AG09319 (cell line): ENCODE data around the gene UGT2B11.
"Not testable (repeated sequence)": the region's sequence is repeated elsewhere in the genome, so short reads cannot be mapped to it uniquely, and the experiment has no call there.

Source experiments
- DNase-seq: peaks from one replicate; pipeline ENCODE4 v3.0.0-alpha.2; 2010; ENCODE audit warnings: low read depth; ENCODE audit errors: extremely low read depth
- CTCF ChIP-seq: IDR thresholded peaks from 2 replicates; pipeline ENCODE4 v1.5.1; 2011; ENCODE audit warnings: low read depth, mild to moderate bottlenecking, inconsistent platforms, low read length, moderate library complexity

The UGT2B11 gene

GRCh38 chr4:69210911-69211310 is 3.6 kb downstream of the UGT2B11 start:
- TF ChIP-seq CTCF, result no peak
- DNase-seq, result no peak

- not testable (repeated sequence) for DNase-seq
Observed at GRCh38 chr4:69198506-69198905, 16.0 kb downstream of the UGT2B11 start.

GRCh38 chr4:69196209-69196965 is 18.2 kb downstream of the UGT2B11 start:
- no peak for TF ChIP-seq CTCF
- no peak for DNase-seq

- DNase-seq, result no peak
- no peak for TF ChIP-seq CTCF
Observed at GRCh38 chr4:69194166-69194565, 20.4 kb downstream of the UGT2B11 start.

GRCh38 chr4:69191905-69192304 is 22.6 kb downstream of the UGT2B11 start:
- DNase-seq, result not testable (repeated sequence)

- DNase-seq, result not testable (repeated sequence)
Observed at GRCh38 chr4:69190621-69191020, 23.9 kb downstream of the UGT2B11 start.

GRCh38 chr4:69181519-69182169 is 32.9 kb downstream of the UGT2B11 start:
- not testable (repeated sequence) for DNase-seq

- not testable (repeated sequence) for DNase-seq
Observed at GRCh38 chr4:69179817-69180216, 34.7 kb downstream of the UGT2B11 start.

- DNase-seq, result not testable (repeated sequence)
Observed at GRCh38 chr4:69178751-69179205, 35.8 kb downstream of the UGT2B11 start.

- not testable (repeated sequence) for DNase-seq
Observed at GRCh38 chr4:69170233-69171134, 44.1 kb downstream of the UGT2B11 start.

GRCh38 chr4:69169171-69169570 is 45.4 kb downstream of the UGT2B11 start:
- DNase-seq, result not testable (repeated sequence)

More at GRCh38 chr4:69170233-69171134, 44.1 kb downstream of the UGT2B11 start:
- TF ChIP-seq CTCF, result peak; percentile 55
